ENCODE measurements around the gene TREH. TPM values are rescaled to one million over a fixed set of nuclear protein-coding genes. Genes with fewer than 3 reads are reported as not detected.

The TREH gene
- polyA plus RNA-seq, 4 donors = 0.64 to 1.5 (median 1.4) TPM; not detected in 1

GRCh38 chr11:118652681-118653181 lies 26.7 kb downstream of the TREH start:
- no peak for DNase-seq (ENCODE audit: low read depth in 4 of 4, low spot score in 3 of 4)

GRCh38 chr11:118651820-118652219 lies 27.6 kb downstream of the TREH start:
- no peak for DNase-seq (ENCODE audit: low read depth in 4 of 4, low spot score in 3 of 4)

GRCh38 chr11:118650366-118650765 lies 29.1 kb downstream of the TREH start:
- no peak for DNase-seq (ENCODE audit: low read depth in 4 of 4, low spot score in 3 of 4)

DNA sequence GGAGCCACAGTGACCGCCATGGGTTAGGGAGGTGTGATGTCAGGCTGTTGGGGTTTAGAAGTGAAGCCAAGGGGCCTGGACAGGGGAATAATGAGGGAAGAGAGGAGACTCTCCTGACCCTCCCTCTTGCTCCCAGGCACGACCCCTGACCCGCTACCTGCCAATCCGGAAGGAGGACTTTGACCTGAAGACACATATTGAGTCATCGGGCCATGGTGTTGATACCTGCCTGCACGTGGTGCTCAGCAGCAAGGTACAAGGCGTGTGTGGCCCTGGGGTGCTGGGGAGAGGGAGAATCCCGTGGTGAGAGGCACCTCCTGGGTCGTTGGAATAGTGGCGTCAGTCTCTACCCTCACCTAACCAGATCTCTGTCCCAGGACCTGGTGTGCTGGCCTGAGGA lies 29.5 kb downstream of the TREH start:
- no peak for DNase-seq (ENCODE audit: low read depth in 4 of 4, low spot score in 3 of 4)

DNA sequence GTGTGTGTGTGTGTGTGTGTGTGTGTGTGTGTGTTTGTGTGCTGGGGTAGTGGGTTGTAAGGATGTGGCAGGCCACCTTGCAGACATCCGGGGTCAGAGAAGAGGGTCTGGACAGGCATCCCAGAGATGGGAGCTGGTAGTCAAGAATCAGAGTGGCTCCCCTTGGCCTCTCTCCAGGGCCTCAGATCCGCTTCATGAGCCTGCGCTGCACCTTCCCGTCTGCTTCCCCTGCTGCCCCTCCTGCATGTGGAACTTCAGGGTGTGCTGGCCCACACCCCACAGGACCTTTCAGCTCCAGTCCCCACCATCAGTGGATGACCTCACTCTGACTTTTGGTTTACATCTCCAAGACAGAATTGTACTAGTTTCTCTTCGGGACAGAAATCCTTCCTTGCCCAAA lies 31.2 kb downstream of the TREH start:
- DNase-seq (ENCODE audit: low read depth in 4 of 4, low spot score in 3 of 4) = no peak

GRCh38 chr11:118646393-118646792 lies 33.1 kb downstream of the TREH start:
- no peak for DNase-seq (ENCODE audit: low read depth in 4 of 4, low spot score in 3 of 4)

GRCh38 chr11:118645066-118645715 lies 34.3 kb downstream of the TREH start:
- no peak for DNase-seq (ENCODE audit: low read depth in 4 of 4, low spot score in 3 of 4)

GRCh38 chr11:118644496-118644895 lies 35.0 kb downstream of the TREH start:
- no peak for DNase-seq (ENCODE audit: low read depth in 4 of 4, low spot score in 3 of 4)

DNA sequence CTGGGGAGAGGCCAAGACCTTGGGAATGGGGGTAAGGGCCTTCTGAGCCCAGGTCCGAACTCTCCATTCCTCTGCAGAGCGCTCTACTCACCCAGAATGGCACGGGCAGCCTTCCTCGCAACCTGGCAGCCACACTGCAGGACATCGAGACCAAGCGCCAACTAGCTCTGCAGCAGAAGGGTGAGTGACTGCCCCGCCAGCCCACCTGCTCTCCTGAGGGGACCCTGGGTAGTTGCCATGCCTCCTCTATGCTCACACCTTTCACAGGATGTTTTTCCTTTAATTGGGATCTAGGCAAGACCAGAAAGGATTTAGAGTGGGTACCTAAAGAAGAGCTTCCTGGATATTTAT lies 35.5 kb downstream of the TREH start:
- no peak for DNase-seq (ENCODE audit: low read depth in 4 of 4, low spot score in 3 of 4)

DNA sequence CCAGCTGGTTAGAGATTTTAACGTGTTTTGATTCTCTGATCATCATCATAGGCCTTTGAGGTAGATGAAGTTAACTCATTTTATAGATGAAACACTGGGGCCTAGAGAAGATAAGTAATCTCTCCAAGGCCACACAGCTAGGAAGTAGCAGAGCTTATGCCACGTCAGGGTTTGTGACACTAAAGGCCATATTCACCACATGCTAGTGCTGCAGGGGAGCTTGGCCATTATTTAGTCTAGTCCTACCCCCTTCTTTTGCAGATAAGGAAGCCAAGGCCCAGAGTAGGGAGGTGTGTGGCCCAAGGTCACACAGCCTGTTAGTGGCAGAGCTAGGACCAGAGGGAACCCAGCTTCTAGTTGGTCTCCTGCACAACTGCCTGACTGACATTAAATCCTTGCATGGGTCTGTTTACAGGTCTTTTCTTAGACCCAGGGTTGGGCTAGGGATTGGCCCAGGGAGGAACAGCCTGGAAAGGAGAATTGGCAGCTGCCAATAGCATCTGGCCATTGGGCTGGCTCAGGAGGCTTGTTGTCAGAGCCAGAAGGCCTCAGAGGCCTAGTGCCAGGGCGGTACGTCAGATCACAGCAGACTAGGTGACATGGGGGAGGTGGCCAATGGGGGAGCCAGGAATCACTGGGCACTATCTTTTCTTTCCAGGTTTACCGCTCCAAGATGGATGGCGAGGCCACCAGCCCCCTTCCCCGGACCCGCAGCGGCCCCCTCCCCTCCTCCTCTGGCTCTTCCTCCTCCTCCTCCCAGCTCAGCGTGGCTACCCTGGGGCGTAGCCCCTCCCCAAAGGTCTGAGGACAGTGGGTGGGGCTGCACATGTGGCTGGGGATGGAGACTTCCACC lies 36.1 kb downstream of the TREH start:
- DNase-seq (ENCODE audit: low read depth in 4 of 4, low spot score in 3 of 4) = no peak

DNA sequence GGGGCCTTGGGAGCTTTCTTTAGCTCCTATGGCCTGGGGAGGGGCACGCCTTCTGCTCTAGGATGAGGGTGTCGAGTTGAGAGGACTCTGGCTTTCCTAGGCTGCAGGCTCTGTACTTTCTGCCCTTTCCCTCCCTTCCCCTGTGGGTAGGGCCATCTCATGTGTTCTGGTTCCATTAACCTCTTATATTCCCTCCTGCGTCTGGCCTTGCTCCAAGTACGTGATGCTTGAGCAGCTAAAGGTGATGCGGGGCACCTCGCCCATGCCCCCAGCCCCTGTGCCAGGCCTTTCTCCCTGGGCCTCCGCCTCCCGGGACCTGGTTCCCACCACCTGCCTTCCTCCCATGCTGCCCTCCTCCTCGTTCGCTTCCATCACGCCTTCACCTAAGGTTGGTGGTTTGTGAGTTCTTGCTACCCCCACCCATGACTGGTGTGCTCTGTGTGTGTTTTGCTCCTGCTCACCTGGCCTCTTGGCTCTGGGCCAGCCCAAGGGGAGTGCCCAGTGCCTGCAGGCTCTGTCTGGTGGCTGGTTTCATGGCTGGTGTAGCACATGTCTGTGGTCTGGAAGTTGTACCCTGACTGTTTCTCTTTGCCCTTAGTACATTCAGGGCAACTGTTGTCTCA lies 37.9 kb downstream of the TREH start:
- DNase-seq (ENCODE audit: low read depth in 4 of 4, low spot score in 3 of 4) = no peak

- no peak for DNase-seq (ENCODE audit: low read depth in 4 of 4, low spot score in 3 of 4)
These were observed 38.9 kb downstream of the TREH start for GRCh38 chr11:118640332-118641154.

- DNase-seq (ENCODE audit: low read depth in 4 of 4, low spot score in 3 of 4) = no peak
These were observed 39.6 kb downstream of the TREH start for GRCh38 chr11:118639899-118640298.

- DNase-seq (ENCODE audit: low read depth in 4 of 4, low spot score in 3 of 4) = no peak
These were observed 40.7 kb downstream of the TREH start for GRCh38 chr11:118638726-118639125.

GRCh38 chr11:118636569-118637290 lies 42.7 kb downstream of the TREH start:
- no peak for DNase-seq (ENCODE audit: low read depth in 4 of 4, low spot score in 3 of 4)

DNA sequence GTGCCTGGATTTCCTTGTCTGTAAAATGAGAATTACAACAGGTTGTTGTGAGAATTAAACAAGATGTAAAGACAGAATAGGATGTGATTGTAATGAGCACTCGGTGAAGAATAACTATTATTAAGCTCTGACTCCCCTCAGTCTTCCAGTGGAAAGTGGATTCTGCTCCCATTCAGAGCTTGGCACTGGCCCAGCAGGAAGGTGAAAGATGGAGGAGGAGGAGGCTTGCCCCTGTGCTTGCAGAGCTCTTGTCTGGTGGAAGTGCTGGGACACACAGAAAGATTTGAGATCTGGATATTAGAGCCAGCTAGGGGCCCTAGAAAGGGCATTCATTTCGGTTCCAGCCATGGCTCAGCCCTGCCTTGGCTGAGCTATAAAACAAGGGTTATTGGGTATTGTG lies 43.8 kb downstream of the TREH start:
- DNase-seq (ENCODE audit: low read depth in 4 of 4, low spot score in 3 of 4) = no peak

DNA sequence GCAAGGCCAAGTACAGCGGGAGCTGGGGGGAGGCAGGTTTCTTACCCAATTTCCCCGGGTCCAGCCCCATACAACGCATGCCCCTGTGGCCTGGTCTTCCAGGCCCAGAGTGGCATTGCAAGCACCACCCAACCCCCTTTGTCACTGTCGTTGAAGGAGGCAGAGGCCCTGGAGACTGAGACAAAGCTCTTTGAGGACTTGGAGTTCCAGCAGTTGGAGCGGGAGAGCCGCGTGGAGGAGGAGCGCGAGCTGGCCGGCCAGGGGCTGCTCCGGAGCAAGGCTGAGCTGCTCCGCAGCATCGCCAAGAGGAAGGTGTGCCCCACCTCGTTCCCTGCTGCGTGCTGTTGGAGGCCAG lies 44.2 kb downstream of the TREH start:
- no peak for DNase-seq (ENCODE audit: low read depth in 4 of 4, low spot score in 3 of 4)

DNA sequence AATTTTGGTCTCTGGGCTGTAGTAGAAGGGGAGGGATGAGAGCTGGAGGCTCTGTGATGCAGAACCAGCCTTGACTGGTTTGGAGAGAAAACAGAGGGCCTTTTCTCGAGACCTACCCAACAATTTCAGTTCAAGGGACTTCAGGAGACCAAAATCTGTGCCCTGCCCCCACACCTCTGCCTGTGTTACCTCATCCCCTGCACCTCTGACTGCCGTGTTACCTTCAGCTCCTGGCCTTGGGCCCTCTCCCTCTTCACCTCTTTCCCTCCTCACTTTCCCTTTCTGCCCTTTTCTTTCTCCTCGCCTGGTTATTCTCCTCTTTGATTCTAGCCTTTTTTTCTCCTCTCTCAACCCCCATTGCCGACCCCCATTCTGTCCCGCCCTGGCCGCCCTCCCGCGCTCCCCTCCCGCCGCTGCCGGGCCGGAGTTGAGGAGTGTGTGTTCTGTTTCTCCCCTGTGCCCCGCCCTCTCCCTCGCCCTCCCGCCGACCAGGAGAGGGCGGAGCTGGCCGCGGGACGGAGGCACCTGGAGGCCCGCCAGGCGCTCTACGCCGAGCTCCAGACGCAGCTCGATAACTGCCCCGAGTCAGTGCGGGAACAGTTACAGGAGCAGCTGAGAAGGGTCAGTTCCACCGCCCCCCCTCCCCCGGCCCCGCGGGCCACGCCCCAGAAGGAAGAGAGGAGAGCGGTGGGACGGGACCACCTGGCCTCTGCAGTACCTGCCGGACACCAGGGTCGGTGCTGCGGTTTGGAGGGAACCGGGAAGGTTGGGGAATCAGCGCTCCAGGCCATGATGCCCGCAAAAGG lies 44.8 kb downstream of the TREH start:
- DNase-seq (ENCODE audit: low read depth in 4 of 4, low spot score in 3 of 4) = no peak

DNA sequence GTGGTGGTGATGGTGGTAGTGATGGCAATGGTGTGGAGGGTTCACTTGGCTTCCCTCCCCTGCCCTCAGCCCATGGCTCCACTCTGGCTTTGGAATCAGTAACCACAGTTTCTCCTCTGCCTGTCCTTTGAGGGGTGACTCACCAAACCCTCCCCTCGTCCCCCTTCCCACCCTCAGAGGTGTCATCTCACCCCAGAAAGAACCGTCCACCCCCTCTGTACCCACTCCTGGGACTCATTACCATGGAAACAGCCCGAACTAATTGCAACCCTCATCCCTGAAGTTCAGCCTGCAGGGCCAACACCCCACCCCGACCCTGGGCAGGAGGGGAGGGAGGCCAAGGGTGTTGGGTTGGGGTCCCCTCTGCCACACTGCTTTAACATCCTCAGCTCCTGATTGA lies 45.5 kb downstream of the TREH start:
- no peak for DNase-seq (ENCODE audit: low read depth in 4 of 4, low spot score in 3 of 4)

Data from left renal pelvis (tissue), 4 donors.